Smooth muscle cell (in vitro differentiated cells): Measurements from ENCODE around the gene RPL35A. TPM values are rescaled to one million over a fixed set of nuclear protein-coding genes. Genes with fewer than 3 reads are reported as not detected.
"Not testable (repeated sequence)": the region's sequence is repeated elsewhere in the genome, so short reads cannot be mapped to it uniquely, and the experiment has no call there.

Source experiments
- DNase-seq: peaks from one replicate; lab custom pipeline; 2025; ENCODE audit not compliant: unreplicated experiment; lab: John Stamatoyannopoulos, UW
- H2AFZ ChIP-seq: fragments of 200-600 bp; sonication (generic); 2 replicates; pipeline ENCODE4 v1.6.0; 2016; ENCODE audit warnings: antibody characterized with exemption, low read depth, mild to moderate bottlenecking
- H3F3A ChIP-seq: fragments of 200-600 bp; sonication (generic); 2 replicates; pipeline ENCODE4 v1.6.0; 2017; ENCODE audit warnings: antibody characterized with exemption, low read depth
- H3K27ac ChIP-seq: fragments of 200-600 bp; sonication (generic); 2 replicates; pipeline ENCODE4 v1.5.1; 2016; ENCODE audit warnings: low read depth, mild to moderate bottlenecking
- H3K27me3 ChIP-seq: fragments of 200-600 bp; sonication (generic); 2 replicates; pipeline ENCODE4 v1.6.1; 2016; ENCODE audit warnings: low read depth, mild to moderate bottlenecking
- H3K36me3 ChIP-seq: fragments of 200-600 bp; sonication (generic); 2 replicates; pipeline ENCODE4 v1.5.1; 2016; ENCODE audit warnings: low read depth
- H3K4me1 ChIP-seq: fragments of 200-600 bp; sonication (generic); 2 replicates; pipeline ENCODE4 v1.5.1; 2016; ENCODE audit warnings: low read depth
- H3K4me2 ChIP-seq: fragments of 200-600 bp; sonication (generic); 2 replicates; pipeline ENCODE4 v1.6.0; 2016; ENCODE audit warnings: mild to moderate bottlenecking
- H3K4me3 ChIP-seq: fragments of 200-600 bp; sonication (generic); 2 replicates; pipeline ENCODE4 v1.5.1; 2016; ENCODE audit warnings: mild to moderate bottlenecking
- H3K79me2 ChIP-seq: fragments of 200-600 bp; sonication (generic); 2 replicates; pipeline ENCODE4 v1.6.0; 2016; ENCODE audit warnings: low read depth, mild to moderate bottlenecking
- H3K9ac ChIP-seq: fragments of 200-600 bp; sonication (generic); 2 replicates; pipeline ENCODE4 v1.6.0; 2016; ENCODE audit warnings: low read depth
- H3K9me3 ChIP-seq: fragments of 200-600 bp; sonication (generic); replicated peaks from 2 replicates; pipeline ENCODE4 v1.5.1; 2016; ENCODE audit warnings: low read depth
- H4K20me1 ChIP-seq: fragments of 200-600 bp; sonication (generic); 2 replicates; pipeline ENCODE4 v1.6.0; 2016; ENCODE audit warnings: low read depth
- CTCF ChIP-seq: fragments of 200-600 bp; sonication (generic); IDR thresholded peaks from 2 replicates; pipeline ENCODE4 v1.5.1; 2017; ENCODE audit warnings: borderline replicate concordance, mild to moderate bottlenecking, antibody characterized with exemption; ENCODE audit not compliant: insufficient read depth, poor library complexity, severe bottlenecking
- WGBS: methylation state at CpG from one replicate; pipeline ENCODE4 v1.1.7; 2016; ENCODE audit warnings: low lambda C conversion rate; 5-methylcytosine and 5-hydroxymethylcytosine counted together
- polyA plus RNA-seq: library from polyadenylated mRNA; unstranded; fragments of >200 nt; fragmentation: Nextera tagmentation; extraction: Ambion mirVana; gene quantifications from 2 replicates; pipeline ENCODE4 v1.2.1, GENCODE V29; 2016
- total RNA-seq: library from RNA; depleted of rRNA; stranded (reverse); fragments of >200 nt; gene quantifications from 2 replicates; pipeline ENCODE4 v1.2.3, GENCODE V29; 2014

RPL35A gene
- total and polyA plus RNA-seq, 2 experiments from 2014 or later = 778 to 1,156 TPM

GRCh38 chr3:197912741-197913476 lies 37.1 kb upstream of the RPL35A start:
- Histone ChIP-seq H3K27ac (no peak overlapping the region), H3K4me2 (no peak overlapping the region), H4K20me1 (no peaks in the 10 kb centered on the region), H3K4me1 (peaks cover 4% of the 10 kb centered on the region), H3K9me3 (no peaks in the 10 kb centered on the region), H3K9ac (no peak overlapping the region), H3K36me3 (no peaks in the 10 kb centered on the region), H3K27me3 (no peaks in the 10 kb centered on the region), H3K79me2 (no peaks in the 10 kb centered on the region), H3F3A (no peaks in the 10 kb centered on the region), H2AFZ (no peak overlapping the region), H3K4me3 (no peak overlapping the region)
- 89% methylated on average over 32 of the region's 33 CpGs for WGBS
- no peak for DNase-seq
- no peak for TF ChIP-seq CTCF

GRCh38 chr3:197913641-197914380 lies 36.2 kb upstream of the RPL35A start:
- Histone ChIP-seq H3K4me2 (no peak overlapping the region), H4K20me1 (no peaks in the 10 kb centered on the region), H3K9me3 (no peaks in the 10 kb centered on the region), H3K4me3 (no peak overlapping the region), H3F3A (no peaks in the 10 kb centered on the region), H3K79me2 (no peaks in the 10 kb centered on the region), H3K36me3 (no peaks in the 10 kb centered on the region), H3K27ac (no peak overlapping the region), H3K4me1 (peaks cover 4% of the 10 kb centered on the region), H2AFZ (no peak overlapping the region), H3K27me3 (no peaks in the 10 kb centered on the region), H3K9ac (no peak overlapping the region)
- no peak for DNase-seq
- TF ChIP-seq CTCF = no peak
- WGBS = 96% methylated on average over 12 of the region's 12 CpGs

- H3K79me2 ChIP-seq, H3K9me3 ChIP-seq, DNase-seq, H2AFZ ChIP-seq, H3K9ac ChIP-seq, H3K4me2 ChIP-seq, H3F3A ChIP-seq, H3K4me3 ChIP-seq, H3K36me3 ChIP-seq, H3K27me3 ChIP-seq, H3K4me1 ChIP-seq, H4K20me1 ChIP-seq, H3K27ac ChIP-seq: not testable (repeated sequence)
- 87% methylated on average over 21 of the region's 24 CpGs for WGBS
Measured at GRCh38 chr3:197921429-197922275, 28.3 kb upstream of the RPL35A start.

- Histone ChIP-seq H3K4me3 (no peak overlapping the region), H3K9me3 (no peaks in the 10 kb centered on the region), H3K9ac (no peak overlapping the region), H3K27me3 (no peaks in the 10 kb centered on the region), H3K79me2 (no peaks in the 10 kb centered on the region), H4K20me1 (no peaks in the 10 kb centered on the region), H2AFZ (no peak overlapping the region), H3K4me2 (no peak overlapping the region), H3K36me3 (no peaks in the 10 kb centered on the region), H3F3A (no peaks in the 10 kb centered on the region), H3K27ac (no peak overlapping the region), H3K4me1 (no peaks in the 10 kb centered on the region)
- peak; percentile 11 for TF ChIP-seq CTCF
- 72% methylated on average over 7 of the region's 7 CpGs for WGBS
- no peak for DNase-seq
Measured at GRCh38 chr3:197926418-197926817, 23.6 kb upstream of the RPL35A start.

- H3F3A ChIP-seq, H4K20me1 ChIP-seq, H3K9me3 ChIP-seq, H3K36me3 ChIP-seq, DNase-seq, H3K4me3 ChIP-seq, H3K27me3 ChIP-seq, H3K27ac ChIP-seq, H2AFZ ChIP-seq, H3K9ac ChIP-seq, H3K4me1 ChIP-seq, H3K79me2 ChIP-seq, H3K4me2 ChIP-seq: not testable (repeated sequence)
- WGBS = 94% methylated on average over 3 of the region's 3 CpGs
Measured at GRCh38 chr3:197927578-197927977, 22.4 kb upstream of the RPL35A start.
